ENCODE measurements around the gene SPIRE1.
"Not testable (repeated sequence)": the region's sequence is repeated elsewhere in the genome, so short reads cannot be mapped to it uniquely, and the experiment has no call there.

The SPIRE1 gene

DNA sequence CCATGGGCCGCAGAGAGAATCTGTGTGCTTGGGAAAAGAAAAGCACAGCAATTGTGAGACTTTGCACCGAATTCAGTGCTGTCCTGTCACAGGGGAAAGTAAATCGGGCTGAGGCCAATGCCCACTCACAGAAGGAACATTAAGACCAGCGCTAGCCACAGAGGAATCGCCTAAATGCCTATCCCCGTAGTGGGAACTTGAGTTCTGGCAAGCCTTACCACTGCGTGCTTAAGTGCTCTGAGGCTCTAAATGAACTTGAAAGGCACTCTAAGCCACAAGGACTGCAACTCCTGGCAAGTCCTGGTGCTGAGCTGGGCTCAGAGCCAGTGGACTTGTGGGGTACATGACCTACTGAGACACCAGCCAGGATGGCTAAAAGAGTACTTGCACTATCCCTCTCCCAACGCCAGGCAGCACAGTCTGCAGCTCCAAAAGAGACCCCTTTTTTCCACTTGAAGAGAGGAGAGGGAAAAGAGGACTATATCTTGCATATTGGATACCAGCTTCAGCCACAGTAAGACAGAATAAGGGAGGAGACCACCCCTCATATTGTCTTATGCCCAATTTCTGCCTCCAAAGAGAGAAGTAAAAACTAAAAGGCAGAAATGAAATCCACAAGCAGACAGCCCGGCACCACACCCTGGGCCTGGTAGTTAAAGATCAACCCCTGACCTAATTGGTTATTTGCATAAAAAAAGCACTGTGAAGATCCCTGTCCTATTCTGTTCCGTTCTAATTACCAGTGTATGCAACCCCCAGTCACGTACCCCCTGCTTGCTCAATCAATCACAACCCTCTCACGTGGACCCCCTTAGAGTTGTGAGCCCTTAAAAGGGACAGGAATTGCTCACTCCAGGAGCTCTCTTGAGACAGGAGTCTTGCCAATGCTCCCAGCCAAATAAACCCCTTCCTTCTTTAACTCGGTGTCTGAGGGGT is 105.7 kb downstream of the SPIRE1 start:
- not testable (repeated sequence) for DNase-seq

DNA sequence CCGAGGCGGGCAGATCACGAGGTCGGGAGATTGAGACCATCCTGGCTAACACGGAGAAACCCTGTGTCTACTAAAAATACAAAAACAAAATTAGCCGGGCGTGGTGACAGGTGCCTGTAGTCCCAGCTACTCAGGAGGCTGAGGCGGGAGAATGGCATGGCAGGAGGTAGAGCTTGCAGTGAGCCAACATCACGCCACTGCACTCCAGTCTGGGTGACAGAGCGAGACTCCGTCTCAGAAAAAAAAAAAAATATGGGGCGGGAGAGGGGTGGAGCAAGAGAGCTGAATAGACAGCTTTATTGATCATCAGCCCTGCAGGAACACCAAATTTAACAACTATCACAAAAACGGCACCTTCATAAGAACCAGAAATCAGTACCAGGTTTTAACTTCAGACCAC is 106.4 kb downstream of the SPIRE1 start:
- DNase-seq, result not testable (repeated sequence)

DNA sequence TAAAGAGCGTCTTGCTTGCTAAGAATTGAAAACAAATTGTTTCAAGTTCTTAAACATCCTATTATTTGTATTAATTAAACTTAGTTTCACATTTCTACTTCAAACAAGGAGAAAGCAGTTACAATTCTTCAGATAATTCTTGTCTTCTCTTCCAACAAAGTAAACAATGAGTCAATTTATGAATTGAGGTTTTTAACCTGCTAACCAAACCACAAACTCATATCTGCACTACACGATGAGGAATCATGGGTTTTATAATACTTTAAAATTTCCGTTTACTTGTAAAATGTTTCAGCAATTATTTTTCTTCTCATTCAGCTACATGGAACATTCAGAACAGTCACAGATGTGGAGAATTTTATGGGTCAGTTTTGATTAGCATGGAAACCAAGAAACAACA is 114.2 kb downstream of the SPIRE1 start:
- no peak for DNase-seq

DNA sequence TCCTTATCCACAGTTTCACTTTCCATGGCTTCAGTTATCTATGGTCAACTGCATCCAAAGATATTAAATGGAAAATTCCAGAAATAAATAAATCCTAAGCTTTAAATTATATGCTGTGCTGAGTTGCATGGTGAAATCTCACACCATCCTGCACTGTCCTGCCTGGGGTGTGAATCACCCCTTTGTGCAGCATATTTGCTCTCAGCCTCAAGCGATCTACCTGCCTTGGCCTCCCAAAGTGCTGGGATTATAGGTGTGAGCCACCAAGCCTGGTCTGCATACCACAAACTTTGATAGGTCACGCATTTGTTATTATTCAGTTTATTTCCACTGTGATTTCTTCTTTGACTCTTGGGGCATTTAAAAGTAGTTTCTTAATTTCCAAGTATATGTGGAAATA is 117.2 kb downstream of the SPIRE1 start:
- DNase-seq, result no peak

DNA sequence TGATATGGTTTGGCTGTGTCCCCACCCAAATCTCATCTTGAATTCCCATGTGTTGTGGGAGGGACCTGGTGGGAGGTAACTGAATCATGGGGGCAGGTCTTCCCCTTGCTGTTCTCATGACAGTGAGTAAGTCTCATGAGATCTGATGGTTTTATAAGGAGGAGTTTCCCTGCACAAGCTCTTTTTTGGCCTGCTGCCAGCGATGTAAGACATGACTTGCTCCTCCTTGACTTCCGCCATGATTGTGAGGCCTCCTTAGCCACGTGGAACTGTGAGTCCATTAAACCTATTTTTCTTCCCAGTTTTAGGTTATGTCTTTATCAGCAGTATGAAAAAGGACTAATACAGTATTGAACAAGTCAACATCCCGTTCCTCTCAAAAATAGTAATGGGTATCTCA is 118.7 kb downstream of the SPIRE1 start:
- not testable (repeated sequence) for DNase-seq

DNA sequence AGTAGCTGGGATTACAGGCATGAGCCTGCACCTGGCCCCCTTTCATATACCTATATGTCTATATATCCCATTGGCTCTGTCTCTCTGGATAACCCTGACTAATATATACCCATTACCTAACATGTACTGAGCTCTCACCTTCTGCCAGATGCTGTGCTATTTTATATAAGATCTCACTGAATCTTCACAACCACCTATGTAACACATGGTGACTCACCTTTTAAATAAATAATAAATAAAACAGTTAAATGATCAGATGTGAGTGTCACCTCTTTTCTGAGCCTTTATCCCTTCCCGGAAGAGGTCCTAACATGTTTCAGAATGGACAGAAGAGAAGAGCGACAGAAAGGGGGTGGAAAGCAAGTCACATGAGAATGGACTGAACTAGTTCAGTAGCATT is 123.1 kb downstream of the SPIRE1 start:
- no peak for DNase-seq

DNA sequence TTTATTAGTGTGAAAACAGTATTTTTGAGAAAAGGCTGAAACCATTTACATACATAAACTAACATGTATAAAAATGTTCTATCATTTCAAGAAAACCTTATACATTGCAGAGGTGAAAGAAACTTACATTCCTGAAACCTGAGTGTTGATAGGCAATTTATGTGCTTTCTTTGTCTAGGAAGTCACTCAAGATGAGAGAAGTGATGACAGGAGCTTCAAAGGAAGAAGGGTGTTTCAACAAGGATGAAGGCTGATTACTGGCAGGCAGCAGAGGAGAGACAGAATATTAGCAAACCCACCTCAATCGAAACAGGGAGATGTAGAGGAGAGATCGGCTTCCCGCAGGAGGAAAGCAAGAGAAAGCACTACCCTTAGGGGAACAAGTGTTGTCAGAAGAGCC is 125.2 kb downstream of the SPIRE1 start:
- DNase-seq, result no peak

DNA sequence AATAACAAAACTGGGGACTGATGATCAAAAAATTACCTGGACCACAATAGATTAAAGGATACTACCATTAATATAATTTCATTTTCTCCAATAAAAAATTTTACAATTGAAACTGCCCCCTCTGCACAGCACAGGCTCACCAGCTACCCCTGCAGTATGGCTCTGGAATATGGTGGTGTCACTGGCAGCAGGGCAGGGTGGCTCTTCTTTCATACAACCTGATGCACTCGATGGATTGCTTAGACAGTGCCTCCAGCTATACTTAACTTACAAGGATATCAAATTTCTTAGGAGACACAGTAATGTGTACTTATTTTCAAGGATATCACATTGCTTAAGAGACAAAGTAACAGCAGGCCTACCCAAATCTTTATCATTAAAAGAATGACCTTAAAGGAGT is 126.2 kb downstream of the SPIRE1 start:
- DNase-seq, result no peak

DNA sequence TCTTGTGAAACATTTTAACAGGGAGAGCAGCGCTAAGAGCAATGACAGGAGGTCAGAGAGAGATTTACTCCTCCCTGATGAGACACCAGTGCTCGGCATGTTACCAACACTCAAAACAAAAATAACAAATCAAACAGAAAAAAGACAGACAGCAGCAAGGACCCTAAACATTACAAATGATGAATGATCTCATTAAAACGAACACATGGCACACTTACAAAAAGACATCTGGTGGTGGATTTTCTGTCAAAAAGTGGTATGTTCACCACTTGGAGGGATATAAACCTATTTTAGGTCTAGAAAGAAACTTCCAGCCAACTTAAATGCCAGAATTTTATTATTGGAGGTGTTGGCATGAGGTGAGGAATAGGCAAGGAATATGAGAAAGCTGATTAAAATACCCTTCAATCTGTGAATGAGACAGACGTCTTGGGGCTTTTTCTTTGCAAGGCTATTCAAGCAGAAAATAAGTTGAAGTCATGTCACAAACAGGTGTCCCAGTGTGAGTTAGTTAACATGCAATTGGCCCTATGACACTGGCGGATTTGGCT is 137.4 kb downstream of the SPIRE1 start:
- DNase-seq, result no peak

DNA sequence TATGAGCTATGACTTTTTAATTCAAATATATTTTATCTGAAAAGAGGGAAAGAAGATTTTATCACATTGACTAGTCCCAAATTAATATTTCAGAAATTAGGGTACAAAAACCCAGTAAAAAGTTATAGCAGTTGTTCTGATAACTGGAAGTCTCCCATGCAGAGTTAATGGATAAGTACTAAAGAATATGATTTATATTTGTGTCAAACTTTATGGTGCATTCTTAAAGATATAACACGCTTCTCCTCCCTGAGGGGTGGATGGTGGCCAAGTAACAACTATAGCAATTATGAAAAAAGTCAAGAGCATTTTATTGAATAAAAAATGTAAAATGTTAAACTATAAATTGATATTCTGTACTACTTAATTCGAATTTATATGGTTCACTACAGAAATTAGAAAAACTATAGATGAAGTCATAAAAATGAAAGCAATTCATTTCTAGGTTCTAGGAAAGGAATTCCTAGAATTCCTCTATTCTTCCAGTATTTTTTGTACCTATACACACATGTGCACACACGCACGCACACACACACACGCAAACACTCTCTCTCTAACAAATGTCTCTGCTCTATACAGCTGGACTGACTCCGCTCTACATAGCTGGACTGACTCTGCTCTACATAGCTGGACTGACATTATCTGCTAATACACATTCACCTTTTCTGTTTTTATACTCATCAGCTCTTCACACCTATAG is 138.9 kb downstream of the SPIRE1 start:
- DNase-seq, result no peak

DNA sequence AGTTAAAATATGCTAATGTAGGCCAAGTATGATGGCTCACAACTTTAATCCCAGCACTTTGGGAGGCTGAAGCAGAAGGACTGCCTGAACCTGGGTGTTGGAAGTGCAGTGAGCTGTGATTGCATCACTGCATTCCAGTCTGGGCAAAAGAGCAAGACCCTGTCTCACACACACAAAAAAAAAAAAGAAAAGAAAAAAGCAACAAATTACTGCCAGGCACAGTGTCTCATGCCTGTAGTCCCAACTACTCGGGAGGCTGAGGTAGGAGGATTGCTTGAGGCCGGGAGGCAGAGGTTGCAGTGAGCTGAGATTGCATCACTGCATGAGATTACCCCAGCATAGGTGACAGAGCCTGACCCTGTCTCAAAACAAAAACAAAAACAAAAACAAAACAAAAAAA is 139.6 kb downstream of the SPIRE1 start:
- DNase-seq, result no peak

DNA sequence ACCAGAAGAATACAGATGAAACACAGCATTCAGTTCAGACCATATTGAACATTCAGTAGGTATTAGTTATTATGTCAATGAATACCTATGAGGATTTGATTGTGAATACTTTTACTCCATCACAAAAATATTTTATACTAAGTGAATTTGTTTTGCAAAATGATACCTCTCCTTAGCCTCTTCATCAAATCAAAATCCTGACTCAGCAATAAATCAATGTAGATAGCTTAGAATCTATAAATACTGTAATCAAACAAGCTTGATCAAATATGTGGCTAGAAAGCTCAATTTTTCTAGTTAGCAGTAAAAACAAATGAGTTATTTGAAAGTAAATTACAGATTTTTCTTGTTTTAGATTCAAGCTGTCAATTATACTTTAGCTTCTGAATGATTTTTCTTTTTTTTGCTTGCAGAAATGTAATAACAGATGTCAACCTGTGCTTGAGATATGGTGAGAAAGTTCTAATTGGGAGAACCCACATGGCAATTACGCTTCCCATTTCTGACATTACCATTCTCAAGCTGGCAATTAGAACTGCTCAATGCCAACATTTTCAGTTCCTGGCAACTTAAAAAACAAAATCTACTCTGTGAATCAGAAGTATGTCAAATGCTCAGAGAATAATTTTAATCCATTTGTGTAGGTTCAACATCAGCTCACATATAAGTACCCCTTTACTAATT is 140.6 kb downstream of the SPIRE1 start:
- no peak for DNase-seq

DNA sequence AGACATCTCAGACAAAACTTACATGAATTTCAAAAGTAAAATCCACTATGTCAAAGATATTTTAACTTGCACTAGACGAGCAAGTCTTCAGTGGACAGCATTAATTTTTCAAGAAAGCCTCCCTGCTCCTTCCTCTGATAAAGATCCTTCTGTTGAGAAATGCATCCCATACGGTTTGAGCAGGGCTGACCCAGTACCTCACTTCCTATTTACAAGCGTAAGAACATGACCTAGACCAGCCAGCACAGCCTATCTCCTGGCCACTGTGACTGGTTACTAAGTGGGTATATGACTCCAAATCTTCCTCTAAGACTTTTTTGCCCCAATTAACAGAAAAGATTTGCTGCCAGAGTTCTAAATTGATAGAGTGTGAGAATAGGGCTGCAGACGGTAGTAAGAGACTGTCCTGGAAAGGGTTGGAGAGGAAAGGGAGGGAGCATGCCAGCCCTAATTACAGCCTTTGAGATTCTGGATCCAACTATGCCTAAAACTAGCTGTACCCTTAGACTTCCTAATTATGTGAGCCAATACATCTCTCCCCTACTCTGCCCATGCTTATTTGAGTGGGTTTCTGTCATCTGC is 141.8 kb downstream of the SPIRE1 start:
- no peak for DNase-seq

DNA sequence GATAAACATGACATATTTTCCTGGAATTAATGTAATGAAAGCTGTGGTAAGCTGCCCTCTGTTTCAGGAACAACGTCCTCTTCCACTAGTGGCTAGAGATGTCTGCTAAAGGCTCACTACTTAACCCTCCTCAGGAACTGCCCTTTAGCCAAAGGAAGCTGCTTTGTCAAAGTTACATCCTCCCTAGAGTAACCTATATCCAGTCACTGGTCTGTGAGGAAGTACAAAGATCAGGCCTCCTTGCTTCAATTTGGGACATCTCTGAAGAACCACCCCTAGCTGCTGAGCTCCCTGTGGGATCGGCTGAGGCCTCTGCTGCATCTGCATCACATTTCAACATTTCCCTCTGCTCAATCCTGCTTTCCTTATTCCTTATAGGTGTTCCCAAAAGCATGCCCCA is 142.4 kb downstream of the SPIRE1 start:
- DNase-seq, result no peak

DNA sequence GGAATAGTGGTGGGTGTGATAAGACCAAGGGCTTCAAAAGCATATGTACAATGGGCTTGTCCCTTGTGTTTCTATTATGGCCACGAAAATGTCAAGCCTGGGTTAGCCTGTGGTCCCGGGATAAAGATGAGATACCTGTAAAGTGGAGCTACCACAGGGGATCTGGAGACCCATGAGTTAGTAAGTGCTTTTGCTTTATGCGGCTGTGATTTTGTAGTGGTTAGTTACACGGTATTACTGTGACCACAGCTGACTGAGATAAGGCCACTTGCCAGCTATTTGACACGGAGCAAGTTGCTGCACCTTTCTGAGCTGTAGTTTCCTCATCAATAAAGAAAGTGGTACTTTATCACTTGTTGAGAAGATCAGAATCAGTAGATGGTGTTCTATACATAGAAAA is 150.9 kb downstream of the SPIRE1 start:
- no peak for DNase-seq

DNA sequence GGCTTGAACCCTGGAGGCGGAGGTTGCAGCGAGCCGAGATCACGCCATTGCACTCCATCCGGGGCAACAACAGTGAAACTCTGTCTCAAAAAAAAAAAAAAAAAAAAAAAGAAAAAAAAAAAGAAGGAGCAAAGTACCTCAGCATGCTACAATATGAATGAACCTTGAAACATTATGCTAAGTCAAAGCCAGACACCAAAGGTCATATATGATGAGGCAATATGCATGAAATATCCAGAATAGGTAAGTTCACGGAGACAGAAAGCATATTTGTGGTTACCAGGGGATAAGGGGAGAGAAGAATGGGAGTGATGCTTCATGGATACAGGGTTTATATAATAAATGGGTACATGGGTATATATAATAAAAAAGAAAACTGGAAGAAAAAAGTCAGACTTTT is 156.9 kb downstream of the SPIRE1 start:
- no peak for DNase-seq

DNA sequence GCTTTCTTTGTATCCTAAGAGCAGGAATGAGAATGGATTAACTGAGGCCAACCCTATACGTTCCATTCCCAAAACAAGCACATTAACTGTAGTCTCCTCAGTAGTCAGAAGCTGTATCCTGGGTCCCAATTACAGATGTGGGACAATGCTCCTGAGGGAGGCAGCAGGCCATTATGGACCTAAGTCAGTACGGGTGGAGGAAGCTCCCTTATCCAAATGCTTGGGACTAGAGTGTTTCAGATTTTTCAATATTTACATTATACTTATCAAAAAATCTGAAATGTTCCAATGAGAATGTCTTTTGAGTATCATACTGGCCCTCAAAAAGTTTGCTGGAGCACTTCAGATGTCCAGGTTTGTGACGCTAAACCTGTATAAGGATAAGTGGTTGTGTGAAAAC is 160.1 kb downstream of the SPIRE1 start:
- DNase-seq, result no peak

DNA sequence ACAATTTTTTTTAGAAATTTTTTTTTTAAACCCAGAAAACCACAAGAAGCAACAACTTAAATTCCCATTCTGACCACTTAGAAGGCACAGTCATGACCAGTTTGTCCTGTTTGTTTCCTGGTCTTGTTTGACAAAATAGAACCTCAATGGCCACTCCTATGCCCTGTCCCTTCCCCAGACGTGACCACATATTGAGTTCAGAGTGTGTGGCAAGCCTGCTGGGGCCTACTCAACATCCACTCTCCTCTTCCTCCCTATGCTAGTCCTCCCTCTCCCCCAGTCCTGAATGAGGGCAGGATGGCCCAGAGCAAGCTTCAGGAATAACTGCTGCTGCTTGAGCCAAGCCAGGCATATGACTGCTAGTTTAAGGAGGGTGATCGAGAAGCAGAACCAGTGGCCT is 160.6 kb downstream of the SPIRE1 start:
- DNase-seq, result no peak

DNA sequence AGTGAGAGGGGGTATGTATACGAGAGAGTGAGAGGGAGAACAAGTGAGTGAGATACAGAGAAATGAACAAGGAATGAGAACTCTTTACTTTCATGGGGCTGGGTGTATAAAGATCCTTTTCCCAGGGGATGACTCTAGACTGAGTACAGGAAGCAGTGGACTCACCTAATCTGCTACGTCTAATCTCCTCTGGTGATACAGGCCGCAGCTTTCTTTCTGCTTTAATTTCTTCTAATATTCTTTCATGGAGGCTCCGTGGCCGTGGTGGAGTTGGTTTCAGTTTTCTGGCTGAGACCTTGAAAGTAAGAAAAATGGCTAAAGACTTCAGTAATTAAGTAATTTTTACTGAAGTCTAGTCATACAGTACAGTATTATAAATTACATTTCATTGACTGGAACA is 165.0 kb downstream of the SPIRE1 start:
- no peak for DNase-seq

DNA sequence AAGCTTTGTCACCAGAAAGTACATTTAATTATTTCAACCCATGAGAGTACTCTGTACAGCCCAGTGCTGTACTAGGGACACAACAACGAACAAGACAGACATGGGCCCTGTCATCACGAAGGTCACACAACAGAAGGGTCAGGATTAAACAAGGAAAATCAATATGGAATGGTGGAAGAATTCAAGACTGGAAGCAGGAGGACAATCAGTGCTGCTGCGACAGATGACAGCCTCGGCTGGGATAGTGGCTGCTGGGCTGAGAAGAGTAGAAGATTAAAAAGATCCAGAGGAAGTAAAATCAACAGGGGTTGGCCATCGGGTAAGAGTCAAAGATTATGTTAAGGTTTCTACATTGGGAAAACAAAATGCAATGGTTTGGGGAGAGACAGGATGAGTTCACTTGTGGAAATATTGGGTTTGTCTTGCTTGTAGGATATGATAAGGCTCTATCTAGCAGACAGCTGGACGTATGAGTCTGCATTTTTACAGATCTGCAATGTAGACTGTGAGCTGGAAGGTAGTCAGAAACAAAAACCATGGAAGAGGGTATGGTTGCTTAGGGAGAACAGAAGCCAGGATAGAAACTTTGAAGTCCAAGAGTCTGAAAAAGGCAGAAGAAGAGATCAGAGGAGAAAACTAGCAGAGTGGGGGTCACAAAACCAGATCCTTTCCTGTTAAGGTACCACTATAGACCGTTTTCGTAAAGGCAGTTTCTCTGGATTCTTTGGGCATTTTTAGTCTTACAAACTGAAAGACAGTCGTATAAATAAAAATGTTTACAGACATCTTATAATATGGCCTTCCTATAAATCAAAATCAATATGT is 166.1 kb downstream of the SPIRE1 start:
- no peak for DNase-seq

DNA sequence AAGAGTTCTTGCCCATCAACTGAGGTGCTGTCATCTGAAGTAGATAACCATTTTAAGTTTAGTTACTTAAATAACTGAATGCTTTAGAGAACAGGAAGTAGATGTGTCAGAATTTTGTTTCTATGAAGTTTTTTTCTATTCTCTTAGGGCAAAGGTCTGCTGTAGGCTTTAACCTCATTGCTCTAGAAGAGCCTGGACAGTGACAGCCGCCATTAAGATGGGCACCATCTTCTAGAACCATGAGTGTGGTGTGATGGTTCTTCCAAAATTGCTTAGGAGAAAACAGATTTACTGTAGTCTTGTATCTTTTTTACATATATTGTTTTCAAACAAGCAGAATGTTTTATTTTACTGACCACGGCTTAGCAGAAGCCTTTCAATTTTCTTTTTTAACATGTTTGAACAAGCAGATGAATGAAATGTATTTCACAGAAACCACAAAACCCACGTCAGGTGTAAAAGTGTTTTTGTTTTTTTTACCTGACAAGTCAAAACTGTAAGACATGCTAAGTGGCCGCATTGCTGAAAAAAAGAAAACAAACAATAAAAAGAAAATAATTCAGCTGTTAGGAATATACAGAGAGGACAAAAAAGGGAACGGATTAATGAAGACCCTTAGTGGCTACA is 172.3 kb downstream of the SPIRE1 start:
- DNase-seq, result no peak

DNA sequence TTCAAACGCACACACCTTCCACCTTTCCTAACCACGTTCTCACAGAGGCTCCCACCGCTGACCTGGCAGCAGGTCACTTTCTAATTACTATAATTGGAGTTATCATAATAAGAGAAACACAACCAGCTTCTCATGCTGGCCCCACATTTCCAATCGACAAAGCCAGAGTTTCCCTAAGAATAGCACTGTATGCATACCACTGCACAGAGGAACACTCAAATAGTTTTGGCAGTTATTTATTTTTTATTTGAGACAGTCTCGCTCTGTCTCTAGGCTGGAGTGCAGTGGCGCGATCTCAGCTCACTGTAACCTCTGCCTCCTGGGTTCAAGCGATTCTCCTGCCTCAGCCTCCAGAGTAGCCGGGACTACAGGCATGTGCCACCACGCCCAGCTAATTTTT is 176.0 kb downstream of the SPIRE1 start:
- not testable (repeated sequence) for DNase-seq
